HG03175 (cell line): ENCODE measurements around the gene LRRIQ3.

Experiments
- ATAC-seq: cut with Tn5 transposase; IDR thresholded peaks from one replicate; pipeline ENCODE4 v1.9.1; 2021; ENCODE audit warnings: mild to moderate bottlenecking, moderate library complexity; ENCODE audit not compliant: unreplicated experiment

The LRRIQ3 gene

DNA sequence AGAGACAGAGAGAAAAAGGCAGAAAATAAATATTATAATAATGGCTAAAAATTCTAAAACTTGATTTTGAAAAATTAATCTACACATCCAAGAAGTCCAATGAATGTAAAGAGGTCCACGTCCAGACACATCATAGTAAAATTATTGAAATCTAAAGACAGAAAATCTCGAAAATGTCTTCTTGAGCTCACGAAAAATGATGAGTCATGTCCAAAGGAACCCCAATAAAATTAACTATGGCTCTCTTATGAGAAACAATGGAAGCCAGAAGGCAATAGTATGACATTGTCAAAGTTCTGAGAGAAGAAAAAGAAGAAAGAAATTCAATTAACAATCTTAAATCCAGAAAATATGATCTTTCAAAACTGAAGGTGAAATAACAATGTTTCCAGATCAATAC is 84.6 kb downstream of the LRRIQ3 start:
- no peak for ATAC-seq

DNA sequence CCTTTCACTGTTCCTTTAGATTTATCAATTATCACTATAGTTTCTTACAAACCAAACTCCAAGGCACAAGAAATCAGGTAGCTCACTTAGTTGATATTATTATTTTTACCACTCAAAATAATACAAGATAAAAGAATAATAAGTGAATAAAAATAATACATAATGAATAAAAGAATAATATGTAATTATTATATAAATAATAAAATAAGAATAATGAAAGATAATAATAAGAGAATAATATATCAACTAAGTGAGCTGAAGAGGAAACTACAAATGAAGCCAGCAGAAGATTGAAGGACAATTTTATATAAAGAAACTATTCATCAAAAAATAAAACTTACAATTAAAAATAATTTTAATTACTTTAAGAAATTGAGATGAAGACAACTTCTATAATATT is 90.6 kb downstream of the LRRIQ3 start:
- ATAC-seq: no peak

DNA sequence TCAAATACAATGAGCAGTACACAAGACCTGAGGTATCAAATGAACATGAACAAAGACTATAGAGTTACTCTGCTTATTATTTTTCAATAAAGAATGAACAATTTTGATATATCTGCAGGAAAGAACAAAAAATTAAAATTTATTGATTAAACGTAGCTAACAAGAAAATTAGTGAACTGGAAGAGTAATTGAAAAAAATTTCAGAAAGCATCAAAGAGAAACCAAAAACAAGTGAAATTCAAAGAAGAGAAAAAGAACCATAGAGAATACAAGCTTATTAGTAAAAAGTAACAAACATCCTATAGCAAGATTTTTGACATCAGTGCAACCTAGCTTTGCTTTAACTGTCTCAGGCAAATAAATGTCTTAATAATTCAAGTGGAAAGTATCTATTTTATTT is 106.6 kb downstream of the LRRIQ3 start:
- ATAC-seq: no peak

DNA sequence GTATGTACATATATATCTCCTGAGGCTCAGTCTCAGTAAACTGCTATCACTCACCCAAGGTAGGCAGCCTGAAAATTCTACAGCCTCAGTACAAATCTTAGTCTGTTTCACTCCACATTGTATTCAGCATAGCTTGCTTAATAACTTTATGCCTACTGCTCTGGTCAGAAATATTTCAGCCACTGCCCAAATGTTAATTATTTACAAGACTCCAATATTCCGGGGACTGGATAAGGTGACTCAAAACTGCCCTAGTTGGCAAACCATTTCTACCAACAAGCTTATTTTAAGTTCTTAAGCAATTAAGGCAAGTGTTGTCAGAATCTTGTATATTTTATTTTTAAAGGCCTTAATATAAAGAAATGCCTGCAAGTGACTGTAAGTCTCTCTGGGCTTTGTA is 114.8 kb downstream of the LRRIQ3 start:
- ATAC-seq: no peak

DNA sequence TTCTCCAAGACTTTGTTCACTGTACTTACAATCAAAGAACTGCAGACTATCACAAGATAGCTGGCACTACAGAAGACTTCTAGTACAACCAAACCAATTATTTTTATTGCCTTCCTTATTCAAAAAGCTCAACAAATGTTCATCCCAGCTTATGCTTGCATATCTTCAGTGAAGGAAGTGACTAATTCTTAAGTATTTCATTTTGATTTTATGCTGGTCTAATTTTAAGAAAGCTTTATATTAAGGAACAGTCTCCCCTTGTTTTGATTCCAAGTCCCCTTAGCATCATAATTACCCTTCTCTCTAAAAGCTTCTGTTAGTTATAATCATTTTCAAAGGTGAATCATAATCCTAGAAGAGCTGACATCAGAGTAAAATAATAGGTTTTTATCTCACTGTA is 132.9 kb downstream of the LRRIQ3 start:
- ATAC-seq: no peak

DNA sequence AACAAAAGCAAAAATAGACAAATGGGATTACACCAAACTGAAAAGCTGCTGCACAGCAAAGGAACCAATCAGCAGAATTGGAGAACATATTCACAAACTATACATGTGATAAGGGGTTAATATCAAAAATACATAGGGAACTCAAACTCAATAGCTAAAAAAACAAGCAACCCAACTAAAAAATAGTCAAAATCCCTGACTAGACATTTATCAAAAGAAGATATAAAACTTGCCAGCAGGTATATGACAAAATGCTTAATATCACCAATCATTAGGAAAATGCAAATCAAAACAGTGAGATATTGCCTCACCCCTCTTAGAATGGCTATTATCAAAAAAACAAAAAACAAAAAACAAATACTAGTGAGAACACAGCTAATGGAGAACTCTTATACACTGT is 140.3 kb downstream of the LRRIQ3 start:
- no peak for ATAC-seq

DNA sequence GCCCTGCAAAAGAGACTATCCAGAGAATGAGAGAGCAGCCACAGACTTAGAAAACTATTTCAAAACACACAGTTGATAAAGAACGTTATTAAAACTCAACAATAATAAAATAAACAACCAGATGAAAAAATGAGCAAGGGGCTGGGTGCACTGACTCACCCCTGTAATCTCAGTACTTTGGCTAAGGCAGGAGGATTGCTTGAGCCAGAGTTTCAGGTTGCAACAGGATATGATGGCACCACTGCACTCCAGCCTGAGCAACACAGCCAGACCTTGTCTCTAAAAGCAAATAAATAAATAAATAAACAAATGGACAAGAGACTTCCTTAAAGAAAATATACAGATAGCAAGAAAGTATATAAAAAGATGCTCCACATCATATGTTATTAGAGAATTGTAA is 144.6 kb downstream of the LRRIQ3 start:
- no peak for ATAC-seq

DNA sequence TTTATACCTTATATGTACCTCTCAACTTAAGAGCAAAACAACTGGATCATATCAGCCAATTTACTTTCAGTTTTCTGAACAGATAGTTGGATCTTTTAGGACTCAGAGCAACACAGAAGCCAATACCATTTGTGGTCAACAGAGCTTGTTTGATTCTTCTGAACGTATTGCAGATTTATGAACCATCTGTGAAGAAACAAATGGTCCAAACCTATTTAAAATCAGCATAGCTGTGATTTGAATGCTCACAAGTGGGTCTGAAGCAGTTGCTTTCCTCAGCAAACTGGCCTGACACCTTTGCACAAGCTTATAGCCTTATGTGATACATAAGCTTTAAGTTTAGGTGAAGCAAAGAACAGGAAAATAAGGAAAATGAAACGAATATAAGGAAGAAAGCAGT is 147.6 kb downstream of the LRRIQ3 start:
- ATAC-seq: no peak

DNA sequence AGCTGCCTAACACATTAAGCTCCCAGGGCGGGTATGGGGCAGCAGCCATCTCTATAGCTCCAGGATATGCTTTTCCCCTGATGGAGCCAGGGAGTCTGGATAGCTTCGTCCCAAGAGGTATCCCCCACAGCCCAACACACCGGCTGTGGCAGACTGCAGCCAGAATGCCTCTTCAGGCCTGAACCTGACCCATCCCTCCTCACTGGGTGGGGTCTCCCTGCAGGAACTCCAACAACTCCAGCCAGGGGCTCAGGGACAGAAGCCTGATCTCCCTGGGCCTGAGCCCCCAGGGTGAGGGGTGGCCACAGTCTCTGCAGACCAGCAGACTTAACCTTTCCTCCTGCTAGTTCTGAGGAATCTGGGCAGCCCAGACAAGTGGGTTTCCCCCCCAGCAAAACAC is 159.9 kb downstream of the LRRIQ3 start:
- ATAC-seq: no peak

DNA sequence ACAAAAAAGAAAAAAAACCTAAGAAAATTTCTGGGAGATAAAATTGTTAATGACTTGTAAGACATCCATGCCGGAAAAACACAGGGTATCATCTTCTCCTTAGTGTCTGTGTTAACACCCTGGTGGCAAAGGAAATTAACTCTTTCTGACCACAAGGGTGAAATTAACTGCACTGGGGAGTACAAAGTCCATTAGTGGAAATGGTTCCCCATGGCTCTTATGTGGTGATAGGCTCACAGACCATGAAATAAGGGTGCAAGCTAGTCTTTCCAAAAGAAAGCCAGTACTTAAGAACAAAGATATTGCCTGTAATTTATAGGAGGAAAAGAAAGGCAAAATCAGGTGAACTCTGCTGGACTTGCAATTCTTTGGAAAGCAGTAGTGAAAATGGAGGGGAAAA is 185.4 kb downstream of the LRRIQ3 start:
- no peak for ATAC-seq

DNA sequence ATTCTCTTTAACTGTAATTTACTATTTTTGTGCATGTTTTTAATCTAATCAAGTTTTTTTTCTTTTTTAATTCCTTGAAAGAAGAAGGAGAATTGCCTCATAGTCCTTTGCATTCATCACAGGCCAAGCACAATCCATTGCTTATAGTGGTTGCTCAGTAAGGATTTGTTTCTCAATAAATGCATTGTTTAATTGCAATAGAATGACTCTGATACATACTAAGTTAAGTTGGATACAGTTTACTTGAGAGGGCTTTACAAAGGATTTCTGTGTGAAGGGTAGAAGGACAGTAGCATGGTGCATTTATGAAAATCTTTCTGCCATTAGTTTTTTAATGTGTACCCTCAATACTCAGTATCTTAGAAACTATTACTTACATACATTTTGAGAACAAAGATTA is 186.2 kb downstream of the LRRIQ3 start:
- no peak for ATAC-seq

DNA sequence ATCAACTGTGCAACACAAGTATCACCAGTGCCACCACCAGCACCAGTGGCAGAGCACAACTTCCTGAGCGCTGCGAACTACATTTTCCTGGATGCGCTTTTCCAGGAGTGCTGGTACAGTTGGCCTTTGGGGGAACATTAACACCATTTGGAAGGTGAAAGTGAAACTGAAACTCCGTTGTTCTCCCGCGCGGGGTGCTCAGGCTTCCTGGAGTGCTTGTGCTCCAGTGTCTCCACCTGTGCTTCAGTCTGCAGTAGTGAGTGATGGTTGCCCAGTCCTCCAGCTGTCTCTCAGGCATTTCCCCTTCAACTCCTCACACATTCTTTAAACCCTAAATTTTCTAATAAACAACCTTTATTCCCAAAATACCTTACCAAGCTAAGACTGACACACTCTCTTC is 187.8 kb downstream of the LRRIQ3 start:
- no peak for ATAC-seq

DNA sequence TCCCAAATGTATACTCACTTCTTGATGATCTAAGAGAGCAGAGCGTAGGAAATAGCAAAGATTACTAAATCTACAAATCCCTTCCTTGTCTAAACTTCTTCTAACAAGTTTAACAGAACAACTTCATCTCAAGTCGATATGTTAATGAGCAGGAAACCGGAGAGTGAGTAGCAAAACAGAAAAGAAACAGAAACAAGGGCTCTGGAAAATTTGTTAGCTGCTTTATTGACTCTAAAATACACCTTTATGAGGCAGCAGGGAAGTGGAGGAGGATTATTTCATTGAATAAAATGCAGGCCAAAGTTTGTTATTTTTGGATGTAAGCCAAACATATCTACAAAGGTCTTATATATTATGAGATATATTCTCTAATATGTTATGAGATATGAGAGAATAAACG is 192.4 kb downstream of the LRRIQ3 start:
- no peak for ATAC-seq

DNA sequence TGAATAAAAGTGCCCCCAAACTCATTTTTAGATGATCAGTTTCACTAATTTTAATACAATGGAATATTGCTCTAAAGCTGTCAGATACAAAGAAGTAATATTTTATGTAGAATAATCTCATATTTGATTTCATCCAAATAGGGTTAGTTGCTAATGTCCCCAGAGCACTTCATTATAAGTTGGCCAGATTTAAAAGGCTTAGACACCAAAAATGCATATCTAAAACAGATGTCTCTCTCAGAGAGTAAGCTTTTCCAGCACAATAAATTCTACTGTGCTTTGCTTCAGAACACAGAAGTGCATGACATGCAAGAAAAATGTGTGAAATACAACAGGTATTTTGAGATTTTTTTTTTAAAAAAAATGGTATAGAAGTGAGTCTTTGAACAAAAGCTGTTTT is 194.2 kb downstream of the LRRIQ3 start:
- ATAC-seq: no peak

DNA sequence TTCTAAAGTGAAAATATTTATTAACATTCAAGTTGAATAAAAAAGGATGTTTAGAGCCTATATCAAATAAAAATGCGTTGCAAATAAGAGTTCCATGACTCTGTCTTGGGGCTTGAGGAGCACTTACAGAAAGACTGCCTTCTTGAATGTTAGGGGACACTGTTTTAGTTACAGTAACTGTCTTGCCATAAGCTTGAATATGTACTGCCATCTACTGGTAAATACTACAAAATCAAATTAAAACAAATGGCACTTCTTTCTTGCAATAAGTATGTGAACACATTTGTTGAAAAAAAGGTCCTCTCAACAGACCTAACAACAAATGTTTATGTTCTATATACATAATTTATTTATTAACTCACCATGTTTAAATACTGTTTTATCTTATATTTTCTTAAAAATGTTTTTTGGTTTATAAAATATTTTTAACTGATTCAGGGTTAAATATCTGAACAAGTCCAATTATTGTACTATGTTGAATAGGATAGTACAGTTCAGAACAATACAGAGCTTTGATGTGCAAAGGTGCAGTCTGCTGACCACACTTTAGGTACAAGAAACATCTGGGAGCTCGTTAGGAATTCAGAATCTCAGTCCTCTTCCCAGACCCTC is 199.5 kb downstream of the LRRIQ3 start:
- no peak for ATAC-seq

DNA sequence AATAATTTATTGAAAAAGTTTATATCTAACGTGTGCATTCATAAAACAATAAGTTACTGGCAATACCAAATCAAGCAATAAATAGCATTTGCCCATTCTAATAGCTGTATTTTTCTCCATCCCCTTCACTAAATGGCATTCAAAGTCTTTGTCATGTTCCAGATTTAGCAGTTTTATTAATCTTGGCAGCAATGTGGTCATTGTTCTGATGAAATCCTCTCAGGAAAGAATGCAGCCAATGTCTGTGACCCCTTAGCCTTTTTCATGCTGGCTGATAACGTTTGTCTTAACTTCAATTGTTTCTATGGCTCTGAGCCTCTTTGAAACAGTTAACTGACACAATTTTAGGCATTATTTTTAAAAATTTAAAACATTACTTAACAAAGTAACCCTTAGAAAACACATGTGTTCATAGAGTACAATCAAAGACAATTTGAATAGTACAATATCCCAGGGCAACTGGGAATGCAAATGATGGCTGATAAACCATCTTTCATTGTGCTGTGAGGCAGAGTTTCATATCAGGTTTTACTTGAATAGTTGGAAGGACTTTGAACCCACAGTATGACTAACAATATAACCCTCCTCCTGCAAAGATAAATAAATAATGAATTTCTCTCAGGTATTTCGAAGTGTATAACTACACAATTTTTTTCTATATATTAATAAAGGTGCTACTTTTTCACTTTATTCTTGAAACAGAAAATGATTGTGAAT is 217.5 kb downstream of the LRRIQ3 start:
- no peak for ATAC-seq

DNA sequence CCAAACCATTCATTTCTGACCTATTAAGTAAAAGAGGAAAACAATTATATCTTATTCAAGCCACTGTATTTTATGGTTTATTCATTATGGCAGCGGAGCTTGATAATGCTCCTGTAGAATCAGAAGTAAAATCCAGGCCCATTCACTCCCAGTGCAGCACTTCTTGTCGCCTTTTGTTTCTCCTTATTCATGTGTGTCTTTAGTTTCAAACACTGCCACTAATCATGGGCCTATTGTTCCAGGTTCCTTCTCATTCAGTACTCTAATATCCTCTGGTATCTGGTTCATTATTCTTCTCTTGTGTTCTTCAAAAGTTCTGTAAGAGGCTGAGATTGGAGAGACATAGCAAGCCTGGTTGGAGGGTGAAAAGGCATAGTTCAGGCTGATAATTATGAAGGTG is 218.3 kb downstream of the LRRIQ3 start:
- no peak for ATAC-seq

DNA sequence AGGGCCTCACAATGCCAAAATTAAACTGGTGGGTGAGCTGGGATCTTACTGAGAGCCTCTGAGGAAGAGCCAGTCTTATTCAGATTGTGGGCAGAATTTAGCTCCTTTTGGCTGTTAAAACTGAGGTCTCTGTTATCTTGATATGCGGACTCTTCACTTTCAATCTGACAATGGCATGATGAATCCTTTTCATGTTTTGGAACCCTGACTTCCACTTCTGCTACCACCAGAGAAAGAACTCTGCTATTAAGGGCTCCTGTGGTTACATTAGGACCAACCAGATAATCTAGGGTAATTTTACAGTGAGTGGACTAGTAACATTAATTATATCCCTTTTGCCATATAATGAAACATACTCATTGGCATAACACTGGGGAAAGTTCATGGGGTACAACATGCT is 219.0 kb downstream of the LRRIQ3 start:
- ATAC-seq: no peak
